Activated CD4-positive, alpha-beta T cell treated with anti-CD3 and anti-CD28 coated beads for 36 hours (primary cell): Measurements from ENCODE around the gene USP3. TPM values are rescaled to one million over a fixed set of nuclear protein-coding genes. Genes with fewer than 3 reads are reported as not detected.

Experiments used
- ATAC-seq: fragments of 200-7000 bp; cut with Tn5 transposase; one replicate; pipeline ENCODE4 v1.10.0; 2021; ENCODE audit warnings: mild to moderate bottlenecking, moderate library complexity
- CTCF ChIA-PET: fragments of 350-600 bp; sonication (Branson Sonifier 250); formaldehyde crosslinking; loops from one replicate; lab custom pipeline; 2021; ENCODE audit warnings: antibody characterized with exemption; lab: Charles Lee
- POLR2A ChIA-PET: fragments of 350-600 bp; sonication (Branson Sonifier 250); formaldehyde crosslinking; loops from one replicate; lab custom pipeline; 2021; ENCODE audit warnings: antibody characterized with exemption, inconsistent platforms; lab: Charles Lee
- DNase-seq: peaks from one replicate; pipeline ENCODE4 v3.0.0-alpha.2; 2020
- H3K27ac Mint-ChIP-seq: one replicate; pipeline ENCODE4 v1.8.0; 2021; ENCODE audit warnings: mixed read lengths
- H3K27me3 Mint-ChIP-seq: one replicate; pipeline ENCODE4 v1.8.0; 2021; ENCODE audit warnings: mixed read lengths
- H3K36me3 Mint-ChIP-seq: one replicate; pipeline ENCODE4 v1.8.0; 2021; ENCODE audit warnings: low read depth, mixed read lengths
- H3K4me1 Mint-ChIP-seq: one replicate; pipeline ENCODE4 v1.8.0; 2021; ENCODE audit warnings: mixed read lengths
- H3K4me3 Mint-ChIP-seq: one replicate; pipeline ENCODE4 v1.8.0; 2021; ENCODE audit warnings: mild to moderate bottlenecking, moderate library complexity, mixed read lengths
- H3K9me3 Mint-ChIP-seq: one replicate; pipeline ENCODE4 v1.8.0; 2021; ENCODE audit warnings: low read depth, mixed read lengths
- intact Hi-C, 2 experiments: fragments of 100-400 bp; cut with DNase I in 1 of 2; cut with micrococcal nuclease in 1 of 2; formaldehyde crosslinking; loops; one replicate each; pipeline versions ENCODE4 v1.14.2 to v1.15.1; 2022 to 2024; cut with DNase I, micrococcal nuclease
- total RNA-seq, 2 experiments: library from RNA; stranded (reverse); gene quantifications; one replicate each; pipeline ENCODE4 v1.2.3, GENCODE V29; 2021

The USP3 gene
- total RNA-seq, 2 experiments from 2014 or later, result 51.1 to 51.7 TPM

DNA sequence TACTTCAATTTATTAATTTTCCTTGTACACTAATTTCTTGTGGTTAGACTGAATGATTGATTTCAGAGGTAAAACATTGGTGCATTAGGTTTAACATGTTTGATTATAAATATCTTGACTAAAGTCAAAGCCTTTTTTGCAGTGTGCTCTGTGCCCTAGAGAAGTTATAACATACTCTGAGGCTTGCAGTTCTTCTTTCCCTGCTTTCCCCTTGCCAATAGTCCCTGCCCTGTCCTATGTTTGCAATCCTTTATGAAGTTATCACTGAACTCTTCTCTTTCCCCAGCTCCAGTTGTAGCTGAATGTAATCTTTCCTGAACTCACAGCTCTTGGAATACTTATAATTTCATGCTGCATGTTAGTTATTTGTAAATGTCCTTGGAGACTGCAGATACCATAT is 35.6 kb downstream of the USP3 start:
- intact Hi-C loops, result no loop called here
- DNase-seq (no peak), ATAC-seq (no peak)
- H3K27ac Mint-ChIP-seq, result no peak overlapping the region
- H3K27me3 Mint-ChIP-seq, result no peaks in the 10 kb centered on the region
- POLR2A ChIA-PET, result no interaction called here
- peaks cover 36% of the 10 kb centered on the region for H3K36me3 Mint-ChIP-seq
- CTCF ChIA-PET, result interaction anchor here (2.2 to 3.4 kb wide), 2 partner anchors 14 to 34 kb away, joined by 5 to 21 read pairs; no protein-coding TSS in a partner anchor
- H3K4me1 Mint-ChIP-seq, result peaks cover 63% of the 10 kb centered on the region
- no peak overlapping the region for H3K4me3 Mint-ChIP-seq
- H3K9me3 Mint-ChIP-seq, result no peaks in the 10 kb centered on the region

DNA sequence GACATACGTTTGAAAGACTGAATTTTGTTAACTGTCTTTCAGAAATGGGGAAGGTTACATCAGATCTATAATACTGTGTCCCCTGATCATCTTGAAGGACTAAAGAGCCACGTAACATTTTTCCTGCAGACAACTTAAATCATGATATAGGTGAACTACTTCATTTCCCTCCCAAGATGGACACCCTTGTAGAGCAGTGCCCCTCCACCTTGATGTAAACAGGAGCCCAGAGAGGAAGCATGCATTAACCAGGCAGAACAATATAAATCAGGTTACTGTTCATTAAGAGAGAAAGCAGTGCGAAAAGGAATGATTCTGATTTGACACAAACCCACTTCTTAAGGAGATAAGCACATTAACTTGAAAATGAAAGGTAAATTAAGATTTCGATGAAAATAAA is 36.1 kb downstream of the USP3 start:
- Mint-ChIP-seq H3K4me1 (peaks cover 58% of the 10 kb centered on the region), H3K27me3 (no peaks in the 10 kb centered on the region), H3K27ac (no peak overlapping the region), H3K4me3 (no peak overlapping the region), H3K36me3 (peaks cover 34% of the 10 kb centered on the region), H3K9me3 (no peaks in the 10 kb centered on the region)
- ATAC-seq (no peak), DNase-seq (no peak)
- intact Hi-C loops, result no loop called here
- ChIA-PET POLR2A (no interaction called here), CTCF (interaction anchor here (0.8 to 3.7 kb wide), 8 partner anchors 9 to 74 kb away, joined by 3 to 21 read pairs (median 8); no protein-coding TSS in a partner anchor)

DNA sequence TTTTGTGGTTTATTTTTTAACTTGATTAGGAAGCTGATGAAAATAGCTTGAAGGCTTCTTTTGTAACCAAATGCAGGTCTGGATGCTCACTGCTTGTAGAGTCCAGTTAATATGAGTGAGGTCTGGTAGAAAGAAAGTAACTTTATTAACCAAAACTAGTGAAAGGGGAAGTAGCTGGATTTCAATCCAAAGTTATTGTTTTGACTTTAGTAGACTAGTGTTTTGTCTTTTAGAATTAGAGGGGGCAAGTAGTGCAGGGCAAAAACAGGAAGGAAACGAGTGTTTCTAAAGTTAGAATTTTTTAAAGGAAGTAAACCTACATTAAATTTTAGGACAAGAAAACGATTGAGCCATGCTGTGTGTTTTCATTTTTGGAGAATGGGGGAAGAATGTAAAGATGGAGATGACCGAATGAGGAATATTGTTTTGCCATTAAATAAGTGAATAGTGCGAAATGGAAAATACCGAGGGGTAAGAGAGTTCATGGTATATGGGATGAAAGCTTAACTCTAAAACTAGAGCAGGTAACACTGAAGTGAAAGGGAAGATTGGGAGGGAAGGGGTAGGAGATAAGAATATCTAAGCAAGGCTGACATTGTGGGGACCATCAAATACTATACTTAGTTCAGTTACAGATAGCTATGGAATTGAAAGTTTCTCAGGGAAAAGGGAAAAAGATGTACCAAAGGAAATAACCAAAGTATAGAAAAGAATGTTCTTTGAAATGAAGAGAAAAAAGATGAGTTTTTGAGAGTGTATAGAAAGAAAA is 40.0 kb downstream of the USP3 start:
- Mint-ChIP-seq H3K4me3 (no peak overlapping the region), H3K27ac (peak overlapping the region; percentile 52), H3K36me3 (peaks cover 23% of the 10 kb centered on the region), H3K9me3 (no peaks in the 10 kb centered on the region), H3K27me3 (no peaks in the 10 kb centered on the region), H3K4me1 (peaks cover 46% of the 10 kb centered on the region)
- intact Hi-C loops, result no loop called here
- ATAC-seq (no peak), DNase-seq (no peak)
- ChIA-PET POLR2A (no interaction called here), CTCF (interaction anchor here (0.6 to 3.7 kb wide), 13 partner anchors 8 to 522 kb away, joined by 3 to 21 read pairs (median 4); no protein-coding TSS in a partner anchor)

DNA sequence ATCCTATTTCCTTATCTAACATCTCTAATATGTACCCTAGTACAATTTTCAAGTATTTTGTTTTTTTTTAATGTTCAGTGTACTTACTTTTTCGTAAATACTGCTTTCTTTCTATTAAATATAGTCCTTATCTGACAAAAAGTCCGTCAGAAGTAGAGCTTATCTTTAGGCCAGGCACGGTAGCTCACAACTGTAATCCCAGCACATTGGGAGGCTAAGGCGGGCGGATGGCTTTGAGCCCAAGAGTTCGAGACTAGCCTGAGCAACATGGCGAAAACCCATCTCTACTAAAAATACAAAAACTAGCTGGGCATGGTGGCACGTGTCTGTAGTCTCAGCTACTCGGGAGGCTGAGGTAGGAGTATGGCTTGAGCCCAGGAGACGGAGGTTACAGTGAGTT is 41.1 kb downstream of the USP3 start:
- Mint-ChIP-seq H3K4me3 (no peak overlapping the region), H3K27me3 (no peaks in the 10 kb centered on the region), H3K36me3 (peaks cover 18% of the 10 kb centered on the region), H3K4me1 (peaks cover 36% of the 10 kb centered on the region), H3K9me3 (no peaks in the 10 kb centered on the region), H3K27ac (no peak overlapping the region)
- no peak for ATAC-seq
- intact Hi-C loops, result no loop called here
- DNase-seq, result no peak
- ChIA-PET POLR2A (interaction anchor here (1.0 kb wide), 1 partner anchor 36 kb away, joined by 3 read pairs; no protein-coding TSS in a partner anchor), CTCF (interaction anchor here (0.7 to 3.0 kb wide), 10 partner anchors 9 to 81 kb away, joined by 3 to 11 read pairs (median 4); no protein-coding TSS in a partner anchor)

DNA sequence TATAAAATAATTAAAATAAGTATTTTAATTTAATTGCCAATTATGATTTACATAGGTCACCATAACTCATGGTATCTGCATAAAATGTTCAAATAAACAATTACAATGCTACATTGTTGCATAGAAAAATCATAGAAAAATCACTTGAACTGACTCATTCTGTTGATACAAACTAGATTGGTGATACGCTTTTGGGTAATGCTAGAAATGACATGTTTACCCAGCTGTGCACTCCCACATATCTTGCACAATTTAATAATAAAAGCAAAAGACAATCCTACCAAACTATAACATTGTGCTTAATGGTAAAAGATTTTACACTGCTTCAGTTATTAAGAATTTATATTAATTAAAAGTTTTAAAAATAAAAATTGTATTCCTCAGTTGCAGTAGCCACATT is 47.0 kb downstream of the USP3 start:
- Mint-ChIP-seq H3K27me3 (no peaks in the 10 kb centered on the region), H3K36me3 (peaks cover 19% of the 10 kb centered on the region), H3K27ac (no peak overlapping the region), H3K9me3 (no peaks in the 10 kb centered on the region), H3K4me1 (peaks cover 47% of the 10 kb centered on the region), H3K4me3 (no peak overlapping the region)
- POLR2A ChIA-PET, result no interaction called here
- CTCF ChIA-PET, result interaction anchor here (0.6 to 2.3 kb wide), 3 partner anchors 10 to 64 kb away, joined by 3 to 13 read pairs (median 8); no protein-coding TSS in a partner anchor
- intact Hi-C loops, result loop anchor here in 1 of 2 experiments (5.0 kb wide), 1 partner anchor 44 kb away; no protein-coding TSS in a partner anchor
- ATAC-seq, result no peak
- no peak for DNase-seq

DNA sequence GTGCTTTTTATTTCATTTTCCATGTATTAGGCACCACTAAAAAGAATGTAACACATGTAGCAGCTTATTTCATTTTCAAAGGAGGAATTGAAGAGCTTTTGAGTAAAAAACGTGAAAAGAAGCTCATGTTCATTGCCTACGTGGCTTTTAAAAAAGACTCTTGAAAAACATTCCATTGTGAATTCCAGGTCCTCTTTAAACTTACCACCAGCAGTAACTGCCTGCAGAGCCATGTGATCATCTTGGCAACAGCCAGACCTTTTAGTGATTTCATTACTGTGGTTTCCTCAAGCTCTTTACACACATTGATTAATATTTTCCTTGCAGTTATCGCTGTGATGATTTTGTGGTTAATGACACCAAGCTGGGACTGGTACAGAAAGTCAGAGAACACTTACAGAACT is 49.0 kb downstream of the USP3 start:
- DNase-seq, result peak; percentile 30
- peaks cover 50% of the 10 kb centered on the region for H3K4me1 Mint-ChIP-seq
- peak; percentile 72 for ATAC-seq
- ChIA-PET POLR2A (interaction anchor here (0.6 to 1.0 kb wide), 4 partner anchors 22 to 443 kb away, joined by 3 to 4 read pairs (median 3); no protein-coding TSS in a partner anchor), CTCF (interaction anchor here (0.7 to 2.4 kb wide), 18 partner anchors 9 to 505 kb away, joined by 3 to 21 read pairs (median 6); no protein-coding TSS in a partner anchor)
- peak overlapping the region; percentile 51 for H3K27ac Mint-ChIP-seq
- peaks cover 30% of the 10 kb centered on the region for H3K36me3 Mint-ChIP-seq
- no peaks in the 10 kb centered on the region for H3K27me3 Mint-ChIP-seq
- intact Hi-C loops, result loop anchor here (2.0 to 5.0 kb wide), 3 partner anchors 46 to 75 kb away; no protein-coding TSS in a partner anchor
- no peaks in the 10 kb centered on the region for H3K9me3 Mint-ChIP-seq
- H3K4me3 Mint-ChIP-seq, result peak overlapping the region; percentile 35

DNA sequence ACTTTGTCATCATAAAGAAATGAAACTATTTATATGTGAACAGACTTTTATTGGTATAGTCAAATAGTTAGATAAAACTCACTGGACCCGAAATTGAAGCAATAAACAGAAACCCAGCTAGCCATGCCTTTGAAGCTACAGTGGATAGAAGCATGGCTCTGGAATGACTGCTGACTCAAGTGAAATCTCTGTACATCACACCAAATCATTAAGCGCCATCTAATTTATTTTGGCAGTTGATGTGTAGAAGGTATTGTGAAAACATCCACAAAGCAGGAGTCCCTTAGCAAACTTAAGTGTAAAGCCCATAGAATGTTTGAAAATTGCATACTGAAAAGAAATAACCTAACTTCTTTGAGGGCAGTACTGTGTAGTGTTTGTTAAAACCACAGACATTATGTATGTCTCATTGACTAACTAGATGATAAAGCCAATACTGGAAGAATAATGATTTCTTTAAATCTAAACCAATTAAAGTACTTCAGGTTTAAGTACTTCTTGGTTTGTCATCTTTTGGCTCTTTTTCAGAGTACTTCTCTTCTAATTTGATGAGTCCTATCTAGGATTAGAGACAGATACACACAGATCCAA is 50.0 kb downstream of the USP3 start:
- Mint-ChIP-seq H3K4me1 (peaks cover 54% of the 10 kb centered on the region), H3K9me3 (no peaks in the 10 kb centered on the region), H3K27ac (no peak overlapping the region), H3K36me3 (peaks cover 33% of the 10 kb centered on the region), H3K4me3 (no peak overlapping the region), H3K27me3 (no peaks in the 10 kb centered on the region)
- CTCF ChIA-PET, result interaction anchor here (0.6 to 2.4 kb wide), 14 partner anchors 10 to 506 kb away, joined by 3 to 21 read pairs (median 6); no protein-coding TSS in a partner anchor
- ATAC-seq (no peak), DNase-seq (no peak)
- intact Hi-C loops, result loop anchor here in 1 of 2 experiments (5.0 kb wide), 1 partner anchor 47 kb away; no protein-coding TSS in a partner anchor
- POLR2A ChIA-PET, result no interaction called here

DNA sequence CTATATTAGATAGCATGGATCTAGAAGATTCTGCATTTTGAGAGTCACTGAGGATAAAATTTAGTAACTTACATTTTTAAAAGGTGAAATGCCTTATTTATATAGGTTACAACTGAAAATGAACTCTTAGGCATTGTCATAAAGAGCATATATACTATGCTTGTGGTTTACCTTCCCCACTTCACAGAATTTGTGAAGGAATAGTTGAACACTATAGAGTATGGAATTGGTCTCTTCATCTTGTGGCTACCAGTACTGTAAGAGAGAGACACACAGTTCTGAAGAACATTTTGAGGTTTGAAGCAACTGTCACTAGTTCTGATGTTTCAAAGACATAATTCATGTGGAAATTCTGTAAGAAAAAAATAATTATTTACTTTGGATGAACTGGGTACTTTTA is 51.1 kb downstream of the USP3 start:
- CTCF ChIA-PET, result interaction anchor here (1.9 kb wide), 1 partner anchor 89 kb away, joined by 5 read pairs; no protein-coding TSS in a partner anchor

DNA sequence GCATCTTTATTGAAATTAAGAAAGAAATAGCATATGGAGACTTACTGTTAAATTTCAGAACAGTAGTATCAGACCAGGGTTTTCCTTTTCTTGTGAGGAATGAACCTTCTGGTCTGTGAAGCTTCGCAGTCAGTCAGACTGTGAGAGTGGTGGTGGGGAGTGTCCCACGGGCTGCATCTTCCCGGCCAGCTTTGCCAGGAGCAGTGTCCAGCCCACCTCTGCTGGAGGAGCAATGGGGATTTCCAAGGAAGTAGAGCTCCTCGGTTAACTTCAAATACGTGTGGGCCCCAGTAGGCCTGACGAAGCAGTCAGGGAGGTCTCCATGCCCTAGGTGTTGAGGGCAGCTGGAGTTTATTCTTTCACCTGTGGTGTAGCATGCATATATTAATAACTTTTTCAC is 51.9 kb downstream of the USP3 start:
- ATAC-seq, result no peak
- ChIA-PET POLR2A (no interaction called here), CTCF (interaction anchor here (0.9 to 1.9 kb wide), 3 partner anchors 9 to 90 kb away, joined by 3 to 5 read pairs (median 4); partner anchors contain the start of gene USP3)
- Mint-ChIP-seq H3K27me3 (no peaks in the 10 kb centered on the region), H3K4me3 (no peak overlapping the region), H3K36me3 (peaks cover 45% of the 10 kb centered on the region), H3K4me1 (peaks cover 71% of the 10 kb centered on the region), H3K27ac (no peak overlapping the region), H3K9me3 (no peaks in the 10 kb centered on the region)
- intact Hi-C loops, result no loop called here
- DNase-seq, result no peak

More for the DNA sequence above, 51.1 kb downstream of the USP3 start:
- Mint-ChIP-seq H3K27me3 (no peaks in the 10 kb centered on the region), H3K27ac (peak overlapping the region; percentile 29), H3K36me3 (peaks cover 39% of the 10 kb centered on the region), H3K9me3 (no peaks in the 10 kb centered on the region), H3K4me3 (no peak overlapping the region), H3K4me1 (peaks cover 63% of the 10 kb centered on the region)
- ATAC-seq (peak; percentile 21), DNase-seq (no peak)
- POLR2A ChIA-PET, result no interaction called here
- intact Hi-C loops, result no loop called here

DNA sequence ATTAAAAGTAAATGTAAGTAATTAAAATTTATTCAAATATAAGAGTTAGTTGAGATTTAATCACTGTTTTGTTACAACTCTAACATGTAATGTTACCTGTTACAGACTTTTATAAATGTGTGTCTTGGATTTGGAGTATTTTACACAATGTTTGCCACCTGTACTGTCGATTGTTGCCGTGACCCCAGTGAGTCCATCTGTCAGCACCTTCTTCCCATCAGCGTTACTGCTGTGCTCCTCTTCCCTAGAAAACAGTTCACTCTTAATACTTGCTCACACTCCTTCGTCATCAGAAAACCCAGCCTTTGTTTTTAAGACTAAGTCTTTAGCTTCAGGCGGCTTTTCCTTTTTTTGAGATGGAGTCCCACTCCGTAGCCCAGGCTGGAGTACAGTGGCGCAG is 52.3 kb downstream of the USP3 start:
- Mint-ChIP-seq H3K36me3 (peaks cover 50% of the 10 kb centered on the region), H3K4me3 (no peak overlapping the region), H3K9me3 (no peaks in the 10 kb centered on the region), H3K27me3 (no peaks in the 10 kb centered on the region), H3K27ac (no peak overlapping the region), H3K4me1 (peaks cover 76% of the 10 kb centered on the region)
- ATAC-seq (no peak), DNase-seq (no peak)
- intact Hi-C loops, result no loop called here
- CTCF ChIA-PET, result interaction anchor here (0.9 to 1.9 kb wide), 3 partner anchors 9 to 90 kb away, joined by 3 to 5 read pairs (median 4); partner anchors contain the start of gene USP3
- POLR2A ChIA-PET, result no interaction called here

DNA sequence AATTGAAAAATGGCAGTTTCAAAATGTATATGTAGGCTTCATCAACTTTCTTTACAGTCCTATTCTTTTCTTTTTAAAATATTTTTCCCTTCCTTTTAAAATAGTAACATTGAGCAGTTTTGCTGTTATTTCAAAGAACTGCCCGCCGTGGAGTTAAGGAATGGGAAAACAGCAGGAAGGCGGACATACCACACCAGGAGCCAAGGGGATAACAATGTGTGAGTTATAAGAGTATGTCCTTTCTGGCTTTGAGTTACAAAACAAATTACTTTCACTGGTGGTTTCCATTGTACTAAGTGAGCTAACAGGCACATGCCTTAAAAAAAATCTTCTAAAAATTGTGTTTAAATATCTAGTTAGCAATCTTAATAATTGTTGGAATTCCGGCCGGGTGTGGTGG is 55.4 kb downstream of the USP3 start:
- H3K27me3 Mint-ChIP-seq, result no peaks in the 10 kb centered on the region
- H3K27ac Mint-ChIP-seq, result no peak overlapping the region
- peaks cover 51% of the 10 kb centered on the region for H3K4me1 Mint-ChIP-seq
- ChIA-PET POLR2A (no interaction called here), CTCF (interaction anchor here (0.6 to 1.9 kb wide), 6 partner anchors 17 to 507 kb away, joined by 3 to 6 read pairs (median 4); no protein-coding TSS in a partner anchor)
- H3K4me3 Mint-ChIP-seq, result no peak overlapping the region
- peaks cover 50% of the 10 kb centered on the region for H3K36me3 Mint-ChIP-seq
- no peaks in the 10 kb centered on the region for H3K9me3 Mint-ChIP-seq
- ATAC-seq, result no peak
- no peak for DNase-seq
- intact Hi-C loops, result loop anchor here (1.0 to 2.0 kb wide), 7 partner anchors 39 to 91 kb away; partner anchors contain the start of gene USP3 (in 2 of the 2)
